Osteocyte (in vitro differentiated cells): ENCODE results near the gene NTMT2. TPM values are rescaled to one million over a fixed set of nuclear protein-coding genes. Genes with fewer than 3 reads are reported as not detected.

Experiments used
- DNase-seq: peaks from one replicate; pipeline ENCODE4 v3.0.0; 2021; ENCODE audit warnings: mixed read lengths; ENCODE audit not compliant: unreplicated experiment; ENCODE audit errors: extremely low spot score
- H3K27ac Mint-ChIP-seq: one replicate; pipeline ENCODE4 v1.8.0; 2021; ENCODE audit warnings: mild to moderate bottlenecking, mixed read lengths; ENCODE audit not compliant: unreplicated experiment
- H3K27me3 Mint-ChIP-seq: one replicate; pipeline ENCODE4 v1.8.0; 2021; ENCODE audit warnings: mixed read lengths; ENCODE audit not compliant: unreplicated experiment
- H3K36me3 Mint-ChIP-seq: one replicate; pipeline ENCODE4 v1.8.0; 2021; ENCODE audit warnings: mixed read lengths; ENCODE audit not compliant: unreplicated experiment
- H3K4me1 Mint-ChIP-seq: one replicate; pipeline ENCODE4 v1.8.0; 2021; ENCODE audit warnings: mixed read lengths; ENCODE audit not compliant: unreplicated experiment
- H3K4me3 Mint-ChIP-seq: one replicate; pipeline ENCODE4 v1.8.0; 2021; ENCODE audit warnings: mild to moderate bottlenecking, moderate library complexity, mixed read lengths; ENCODE audit not compliant: unreplicated experiment
- H3K9me3 Mint-ChIP-seq: one replicate; pipeline ENCODE4 v1.8.0; 2021; ENCODE audit warnings: mixed read lengths; ENCODE audit not compliant: unreplicated experiment
- CTCF ChIP-seq: fragments of 200-600 bp; sonication (generic); IDR thresholded peaks from 2 replicates; pipeline ENCODE4 v1.5.0; 2021; ENCODE audit warnings: antibody characterized with exemption, mild to moderate bottlenecking, moderate library complexity
- total RNA-seq: library from RNA; stranded (reverse); gene quantifications from 2 replicates; pipeline ENCODE4 v1.2.1, GENCODE V29; 2021

Gene NTMT2
- total RNA-seq, 1 donor from 2014 or later: not detected

GRCh38 chr1:170146720-170147263, 1.0 kb downstream of the NTMT2 start:
- DNase-seq: no peak
- H3K4me1 Mint-ChIP-seq: peaks cover 10% of the 10 kb centered on the region

GRCh38 chr1:170149241-170149640, 3.5 kb downstream of the NTMT2 start:
- H3K36me3 Mint-ChIP-seq: no peaks in the 10 kb centered on the region
- no peak for DNase-seq
- no peak overlapping the region for H3K4me3 Mint-ChIP-seq
- peaks cover 2% of the 10 kb centered on the region for H3K27me3 Mint-ChIP-seq
- no peak overlapping the region for H3K27ac Mint-ChIP-seq
- H3K4me1 Mint-ChIP-seq: peaks cover 10% of the 10 kb centered on the region
- no peak for TF ChIP-seq CTCF
- peaks cover 11% of the 10 kb centered on the region for H3K9me3 Mint-ChIP-seq

More at GRCh38 chr1:170146720-170147263, 1.0 kb downstream of the NTMT2 start:
- H3K9me3 Mint-ChIP-seq: peaks cover 7% of the 10 kb centered on the region
- no peak for TF ChIP-seq CTCF
- H3K27ac Mint-ChIP-seq: no peak overlapping the region
- H3K4me3 Mint-ChIP-seq: no peak overlapping the region
- H3K27me3 Mint-ChIP-seq: no peaks in the 10 kb centered on the region
- H3K36me3 Mint-ChIP-seq: no peaks in the 10 kb centered on the region

GRCh38 chr1:170150016-170150415, 4.3 kb downstream of the NTMT2 start:
- no peak for DNase-seq
- peaks cover 2% of the 10 kb centered on the region for H3K27me3 Mint-ChIP-seq
- H3K4me1 Mint-ChIP-seq: peaks cover 10% of the 10 kb centered on the region
- peaks cover 8% of the 10 kb centered on the region for H3K9me3 Mint-ChIP-seq
- no peaks in the 10 kb centered on the region for H3K36me3 Mint-ChIP-seq
- no peak for TF ChIP-seq CTCF
- no peak overlapping the region for H3K4me3 Mint-ChIP-seq
- no peak overlapping the region for H3K27ac Mint-ChIP-seq

GRCh38 chr1:170150921-170151320, 5.2 kb downstream of the NTMT2 start:
- Mint-ChIP-seq H3K36me3 (no peaks in the 10 kb centered on the region), H3K27ac (no peak overlapping the region), H3K4me3 (no peak overlapping the region), H3K27me3 (peaks cover 2% of the 10 kb centered on the region), H3K4me1 (peaks cover 10% of the 10 kb centered on the region), H3K9me3 (peaks cover 8% of the 10 kb centered on the region)
- DNase-seq: no peak
- TF ChIP-seq CTCF: no peak

GRCh38 chr1:170153417-170153816, 7.7 kb downstream of the NTMT2 start:
- H3K4me1 Mint-ChIP-seq: peaks cover 8% of the 10 kb centered on the region
- H3K27ac Mint-ChIP-seq: no peak overlapping the region
- no peak for DNase-seq
- peaks cover 2% of the 10 kb centered on the region for H3K27me3 Mint-ChIP-seq
- peaks cover 9% of the 10 kb centered on the region for H3K9me3 Mint-ChIP-seq
- TF ChIP-seq CTCF: no peak
- no peak overlapping the region for H3K4me3 Mint-ChIP-seq
- peaks cover 1% of the 10 kb centered on the region for H3K36me3 Mint-ChIP-seq
